Smooth muscle cell (in vitro differentiated cells): Measurements from ENCODE around the gene RALGPS1. TPM values are rescaled to one million over a fixed set of nuclear protein-coding genes. Genes with fewer than 3 reads are reported as not detected.
A peak's percentile ranks its signal among the peaks of the same experiment; 100 is the strongest.

Source experiments
- DNase-seq: peaks from one replicate; lab custom pipeline; 2025; ENCODE audit not compliant: unreplicated experiment; lab: John Stamatoyannopoulos, UW
- H2AFZ ChIP-seq: fragments of 200-600 bp; sonication (generic); 2 replicates; pipeline ENCODE4 v1.6.0; 2016; ENCODE audit warnings: antibody characterized with exemption, low read depth, mild to moderate bottlenecking
- H3F3A ChIP-seq: fragments of 200-600 bp; sonication (generic); 2 replicates; pipeline ENCODE4 v1.6.0; 2017; ENCODE audit warnings: antibody characterized with exemption, low read depth
- H3K27ac ChIP-seq: fragments of 200-600 bp; sonication (generic); 2 replicates; pipeline ENCODE4 v1.5.1; 2016; ENCODE audit warnings: low read depth, mild to moderate bottlenecking
- H3K27me3 ChIP-seq: fragments of 200-600 bp; sonication (generic); 2 replicates; pipeline ENCODE4 v1.6.1; 2016; ENCODE audit warnings: low read depth, mild to moderate bottlenecking
- H3K36me3 ChIP-seq: fragments of 200-600 bp; sonication (generic); 2 replicates; pipeline ENCODE4 v1.5.1; 2016; ENCODE audit warnings: low read depth
- H3K4me1 ChIP-seq: fragments of 200-600 bp; sonication (generic); 2 replicates; pipeline ENCODE4 v1.5.1; 2016; ENCODE audit warnings: low read depth
- H3K4me2 ChIP-seq: fragments of 200-600 bp; sonication (generic); 2 replicates; pipeline ENCODE4 v1.6.0; 2016; ENCODE audit warnings: mild to moderate bottlenecking
- H3K4me3 ChIP-seq: fragments of 200-600 bp; sonication (generic); 2 replicates; pipeline ENCODE4 v1.5.1; 2016; ENCODE audit warnings: mild to moderate bottlenecking
- H3K79me2 ChIP-seq: fragments of 200-600 bp; sonication (generic); 2 replicates; pipeline ENCODE4 v1.6.0; 2016; ENCODE audit warnings: low read depth, mild to moderate bottlenecking
- H3K9ac ChIP-seq: fragments of 200-600 bp; sonication (generic); 2 replicates; pipeline ENCODE4 v1.6.0; 2016; ENCODE audit warnings: low read depth
- H3K9me3 ChIP-seq: fragments of 200-600 bp; sonication (generic); replicated peaks from 2 replicates; pipeline ENCODE4 v1.5.1; 2016; ENCODE audit warnings: low read depth
- H4K20me1 ChIP-seq: fragments of 200-600 bp; sonication (generic); 2 replicates; pipeline ENCODE4 v1.6.0; 2016; ENCODE audit warnings: low read depth
- CTCF ChIP-seq: fragments of 200-600 bp; sonication (generic); IDR thresholded peaks from 2 replicates; pipeline ENCODE4 v1.5.1; 2017; ENCODE audit warnings: borderline replicate concordance, mild to moderate bottlenecking, antibody characterized with exemption; ENCODE audit not compliant: insufficient read depth, poor library complexity, severe bottlenecking
- WGBS: methylation state at CpG from one replicate; pipeline ENCODE4 v1.1.7; 2016; ENCODE audit warnings: low lambda C conversion rate; 5-methylcytosine and 5-hydroxymethylcytosine counted together
- polyA plus RNA-seq: library from polyadenylated mRNA; unstranded; fragments of >200 nt; fragmentation: Nextera tagmentation; extraction: Ambion mirVana; gene quantifications from 2 replicates; pipeline ENCODE4 v1.2.1, GENCODE V29; 2016
- total RNA-seq: library from RNA; depleted of rRNA; stranded (reverse); fragments of >200 nt; gene quantifications from 2 replicates; pipeline ENCODE4 v1.2.3, GENCODE V29; 2014

The RALGPS1 gene
- total and polyA plus RNA-seq, 2 experiments from 2014 or later: 2.1 to 4.0 TPM

DNA sequence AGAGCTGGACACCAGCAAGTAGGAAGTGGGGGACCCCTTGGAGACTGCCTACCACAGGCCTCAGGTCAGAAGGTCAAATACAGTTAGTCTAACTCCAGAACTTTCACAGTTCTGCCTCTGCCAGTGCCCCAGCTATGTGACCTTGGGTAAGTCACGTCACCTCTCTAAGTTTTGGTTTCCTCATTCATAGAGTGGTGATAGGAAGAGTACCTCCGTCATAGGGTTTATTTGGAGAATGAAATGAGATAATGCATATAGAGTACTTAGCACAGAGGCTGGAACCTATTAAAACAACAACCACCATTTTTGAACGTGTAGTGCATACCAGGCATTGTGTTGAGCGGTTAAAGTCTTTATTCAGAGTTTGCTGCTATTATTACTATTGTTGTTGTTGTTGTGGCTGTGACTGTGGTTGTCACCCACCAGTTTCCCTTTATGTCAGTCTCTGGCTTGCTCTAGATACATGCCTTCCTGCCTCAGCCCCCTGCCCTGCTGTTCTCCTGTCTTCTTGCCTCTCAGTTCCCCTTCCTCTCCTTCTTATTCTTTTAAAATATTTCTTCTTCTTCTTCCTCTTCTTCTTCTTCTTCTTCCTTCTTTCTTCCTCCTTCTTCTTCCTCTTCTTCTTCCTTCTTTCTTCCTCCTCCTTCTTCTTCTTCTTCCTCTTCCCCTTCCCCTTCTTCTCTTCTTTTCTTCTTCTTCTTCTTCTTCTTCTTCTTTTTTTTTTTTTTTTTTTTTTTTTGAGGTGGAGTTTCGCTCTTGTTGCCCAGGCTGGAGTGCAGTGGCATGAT, 67.8 kb downstream of the RALGPS1 start:
- Histone ChIP-seq H3K27me3 (no peaks in the 10 kb centered on the region), H3F3A (no peaks in the 10 kb centered on the region), H3K4me3 (no peak overlapping the region), H3K79me2 (no peaks in the 10 kb centered on the region), H3K4me2 (no peak overlapping the region), H3K9me3 (no peaks in the 10 kb centered on the region), H3K27ac (no peak overlapping the region), H3K36me3 (no peaks in the 10 kb centered on the region), H4K20me1 (no peaks in the 10 kb centered on the region), H3K9ac (no peak overlapping the region), H2AFZ (no peak overlapping the region), H3K4me1 (no peaks in the 10 kb centered on the region)
- no peak for DNase-seq
- no peak for TF ChIP-seq CTCF
- WGBS: 92% methylated on average over 5 of the region's 5 CpGs

GRCh38 chr9:126983767-126984166, 69.2 kb downstream of the RALGPS1 start:
- Histone ChIP-seq H3K36me3 (no peaks in the 10 kb centered on the region), H4K20me1 (no peaks in the 10 kb centered on the region), H3K27ac (no peak overlapping the region), H3K4me2 (no peak overlapping the region), H3F3A (no peaks in the 10 kb centered on the region), H3K9ac (no peak overlapping the region), H3K79me2 (no peaks in the 10 kb centered on the region), H3K9me3 (no peaks in the 10 kb centered on the region), H3K4me1 (no peaks in the 10 kb centered on the region), H3K27me3 (no peaks in the 10 kb centered on the region), H2AFZ (no peak overlapping the region), H3K4me3 (no peak overlapping the region)
- DNase-seq: no peak
- TF ChIP-seq CTCF: no peak
- 88% methylated on average over 1 of the region's 1 CpG for WGBS

DNA sequence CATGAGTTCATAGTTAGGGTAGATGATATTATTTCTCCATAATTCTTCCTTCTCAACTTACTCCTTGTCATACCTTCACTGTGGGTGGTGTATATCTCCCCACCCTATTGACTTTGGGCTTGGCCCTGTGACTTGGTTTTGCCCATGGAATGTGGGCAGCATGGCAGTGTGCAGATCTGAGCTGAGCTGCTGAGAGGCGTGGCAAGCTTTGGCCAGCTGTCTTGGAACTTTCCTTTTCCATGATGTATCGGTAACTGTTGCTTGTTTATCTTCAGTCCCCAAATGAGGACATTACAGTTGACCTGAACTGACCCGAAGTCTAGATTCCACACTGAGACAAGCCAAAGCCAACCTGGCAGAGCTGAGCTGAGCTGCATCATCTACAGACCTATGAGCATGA, 70.4 kb downstream of the RALGPS1 start:
- 86% methylated on average over 3 of the region's 3 CpGs for WGBS
- no peak for TF ChIP-seq CTCF
- no peaks in the 10 kb centered on the region for H3F3A ChIP-seq
- no peak overlapping the region for H2AFZ ChIP-seq
- H3K27ac ChIP-seq: no peak overlapping the region
- no peaks in the 10 kb centered on the region for H4K20me1 ChIP-seq
- H3K27me3 ChIP-seq: no peaks in the 10 kb centered on the region
- H3K9ac ChIP-seq: no peak overlapping the region
- no peak for DNase-seq
- no peak overlapping the region for H3K4me2 ChIP-seq
- no peaks in the 10 kb centered on the region for H3K9me3 ChIP-seq
- H3K4me1 ChIP-seq: no peaks in the 10 kb centered on the region
- no peaks in the 10 kb centered on the region for H3K36me3 ChIP-seq
- H3K79me2 ChIP-seq: no peaks in the 10 kb centered on the region
- no peak overlapping the region for H3K4me3 ChIP-seq

GRCh38 chr9:126985870-126986498, 71.4 kb downstream of the RALGPS1 start:
- Histone ChIP-seq H2AFZ (no peak overlapping the region), H3K4me3 (no peak overlapping the region), H3K4me2 (peak overlapping the region; percentile 62), H3K9ac (no peak overlapping the region), H3K27ac (peak overlapping the region; percentile 57), H3F3A (no peaks in the 10 kb centered on the region), H3K36me3 (no peaks in the 10 kb centered on the region), H3K79me2 (no peaks in the 10 kb centered on the region), H3K9me3 (no peaks in the 10 kb centered on the region), H3K27me3 (no peaks in the 10 kb centered on the region), H4K20me1 (no peaks in the 10 kb centered on the region), H3K4me1 (no peaks in the 10 kb centered on the region)
- 56% methylated on average over 7 of the region's 7 CpGs for WGBS
- no peak for DNase-seq
- TF ChIP-seq CTCF: no peak
